ENCODE measurements around the gene PTPRN2. TPM values are rescaled to one million over a fixed set of nuclear protein-coding genes. Genes with fewer than 3 reads are reported as not detected.

PTPRN2 gene
- total and polyA plus RNA-seq, 9 of the 15 experiments (the other 6 are each of a cell fraction or from before 2014, with no cell fraction given), result not detected

- no peak overlapping the region for H3K4me2 ChIP-seq (ENCODE audit: insufficient read depth, low read length)
- H3K27me3 ChIP-seq (ENCODE audit: control insufficient read depth in 2 of 2, insufficient read depth in 2 of 2, low read length in 2 of 2), result peaks cover 62 to 77% of the 10 kb centered on the region in 2 experiments
- H3K36me3 ChIP-seq (ENCODE audit: control insufficient read depth, insufficient read depth, low read length), result no peaks in the 10 kb centered on the region
- no peak overlapping the region for H3K27ac ChIP-seq (ENCODE audit: extremely low read depth, low read depth, low read length)
- no peak overlapping the region for H3K9ac ChIP-seq (ENCODE audit: insufficient read depth in 1 of 2, low read depth in 2 of 2, low read length in 2 of 2)
- H3K79me2 ChIP-seq (ENCODE audit: control insufficient read depth, insufficient read depth, low read length), result no peaks in the 10 kb centered on the region
- H3K4me3 ChIP-seq, result no peak overlapping the region
- ChIA-PET POLR2A (interaction anchor here (0.8 kb wide), 1 partner anchor 14 kb away, joined by 3 read pairs; no protein-coding TSS in a partner anchor), CTCF (ENCODE audit: low intra/inter-chr PET ratio) (no interaction called here)
- no peaks in the 10 kb centered on the region for H3K9me3 ChIP-seq (replicated peaks; ENCODE audit: control insufficient read depth, insufficient read depth, low read depth, low read length)
- DNase-seq (ENCODE audit: extremely low read depth in 1 of 4, low spot score in 3 of 4), result no peak
- no peaks in the 10 kb centered on the region for H3K9me1 ChIP-seq (ENCODE audit: control insufficient read depth, insufficient read depth, low read length)
- H3K4me1 ChIP-seq (replicated peaks in 1 of 2; ENCODE audit: control insufficient read depth in 2 of 2, insufficient read depth in 2 of 2, low read length in 2 of 2), result peaks cover 0 to 3% of the 10 kb centered on the region in 2 experiments; a peak in 2 of 5 replicates
- no TSS peak for BruUV-seq (replicated peaks)
- no peak for TF ChIP-seq EP300 (IDR thresholded peaks at IDR 0.05; ENCODE audit: low read length)
- TF ChIP-seq ZNF124 (CRISPR knock-in tag; IDR thresholded peaks at IDR 0.05), result no peak
- TF ChIP-seq ARNT (IDR thresholded peaks at IDR 0.05), result no peak
- TF ChIP-seq DLX4 (CRISPR knock-in tag; IDR thresholded peaks at IDR 0.05), result no peak
- no peak for TF ChIP-seq PRPF4 (IDR thresholded peaks at IDR 0.05; ENCODE audit: insufficient read depth, low read depth, low read length, poor library complexity, severe bottlenecking)
- TF ChIP-seq ZC3H8 (IDR thresholded peaks at IDR 0.05), result no peak
- TF ChIP-seq SAFB (IDR thresholded peaks at IDR 0.05; ENCODE audit: borderline replicate concordance, low read depth, low read length), result no peak
- no peak for TF ChIP-seq CBX3 (IDR thresholded peaks at IDR 0.05; ENCODE audit: borderline replicate concordance in 1 of 2, low read length in 2 of 2)
- TF ChIP-seq ATF6 (CRISPR knock-in tag; IDR thresholded peaks at IDR 0.05), result no peak
- no peak for TF ChIP-seq SMARCE1 (IDR thresholded peaks at IDR 0.05)
- no peak for TF ChIP-seq GTF2B (IDR thresholded peaks at IDR 0.05; ENCODE audit: extremely low read depth, insufficient read length)
- no peak for TF ChIP-seq ZNF311 (CRISPR knock-in tag; IDR thresholded peaks at IDR 0.05)
- no peak for TF ChIP-seq FOXJ2 (tag; IDR thresholded peaks at IDR 0.05)
- TF ChIP-seq, protein P1, sequence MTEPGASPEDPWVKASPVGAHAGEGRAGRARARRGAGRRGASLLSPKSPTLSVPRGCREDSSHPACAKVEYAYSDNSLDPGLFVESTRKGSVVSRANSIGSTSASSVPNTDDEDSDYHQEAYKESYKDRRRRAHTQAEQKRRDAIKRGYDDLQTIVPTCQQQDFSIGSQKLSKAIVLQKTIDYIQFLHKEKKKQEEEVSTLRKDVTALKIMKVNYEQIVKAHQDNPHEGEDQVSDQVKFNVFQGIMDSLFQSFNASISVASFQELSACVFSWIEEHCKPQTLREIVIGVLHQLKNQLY (CRISPR knock-in tag; conservative IDR thresholded peaks at IDR 0.05), result no peak
- no peak for TF ChIP-seq KLF1 (tag; IDR thresholded peaks at IDR 0.05)
- TF ChIP-seq ZNF584 (CRISPR knock-in tag; IDR thresholded peaks at IDR 0.05; ENCODE audit: low read depth), result no peak
- intact Hi-C loops (cut with micrococcal nuclease), result no loop called here
- peaks cover 5% of the 10 kb centered on the region for H4K20me1 ChIP-seq (replicated peaks; ENCODE audit: control insufficient read depth, insufficient read depth, low read length)
- no peak overlapping the region for H2AFZ ChIP-seq (ENCODE audit: low read depth, low read length)
- in situ Hi-C loops (cut with MboI), result no loop called here
- no peak for FAIRE-seq
- ATAC-seq, result no peak
- WGBS (ENCODE audit: insufficient coverage, low coverage, missing lambda C conversion rate), result under 1% methylated on average over 16 of the region's 16 CpGs
Measured at GRCh38 chr7:157713591-157713990, 874.0 kb downstream of the PTPRN2 start.
